PFSK-1 (cell line): ENCODE results near the gene ENO4.

Source experiments
- FOXP2 ChIP-seq: optimal IDR thresholded peaks from 2 replicates; pipeline ENCODE3; 2011; ENCODE audit warnings: borderline replicate concordance, control low read depth, inconsistent platforms; ENCODE audit not compliant: insufficient read depth; ENCODE audit errors: extremely low read length, extremely low read depth
- POLR2AphosphoS5 ChIP-seq: IDR thresholded peaks from 2 replicates; pipeline ENCODE4 v1.6.1; 2012; ENCODE audit warnings: low read depth, mild to moderate bottlenecking, control low read depth, low read length, moderate library complexity
- REST ChIP-seq, 2 experiments: IDR thresholded peaks; 2 replicates each; pipeline versions ENCODE4 v1.6.1 to v1.8.0; 2011 to 2012; ENCODE audit warnings: low read depth in 2 of 2, low read length in 2 of 2, control low read depth in 1 of 2, inconsistent platforms in 1 of 2, mild to moderate bottlenecking in 1 of 2, moderate library complexity in 1 of 2; ENCODE audit not compliant: insufficient read depth in 1 of 2
- SIN3A ChIP-seq: IDR thresholded peaks from 2 replicates; pipeline ENCODE4 v1.6.1; 2012; ENCODE audit warnings: mild to moderate bottlenecking, low read length, moderate library complexity, borderline replicate concordance; ENCODE audit not compliant: insufficient read depth
- TAF1 ChIP-seq: IDR thresholded peaks from 2 replicates; pipeline ENCODE4 v1.6.1; 2012; ENCODE audit warnings: low read length, control low read depth, borderline replicate concordance; ENCODE audit not compliant: insufficient read depth

The ENO4 gene

GRCh38 chr10:116873134-116873533 lies 23.8 kb downstream of the ENO4 start:
- no peak for TF ChIP-seq FOXP2
- TF ChIP-seq POLR2AphosphoS5, result no peak
- TF ChIP-seq REST (IDR thresholded peaks at IDR 0.05; ENCODE audit: insufficient read depth in 1 of 2, low read depth in 2 of 2, low read length in 2 of 2), result no peak
- no peak for TF ChIP-seq TAF1

DNA sequence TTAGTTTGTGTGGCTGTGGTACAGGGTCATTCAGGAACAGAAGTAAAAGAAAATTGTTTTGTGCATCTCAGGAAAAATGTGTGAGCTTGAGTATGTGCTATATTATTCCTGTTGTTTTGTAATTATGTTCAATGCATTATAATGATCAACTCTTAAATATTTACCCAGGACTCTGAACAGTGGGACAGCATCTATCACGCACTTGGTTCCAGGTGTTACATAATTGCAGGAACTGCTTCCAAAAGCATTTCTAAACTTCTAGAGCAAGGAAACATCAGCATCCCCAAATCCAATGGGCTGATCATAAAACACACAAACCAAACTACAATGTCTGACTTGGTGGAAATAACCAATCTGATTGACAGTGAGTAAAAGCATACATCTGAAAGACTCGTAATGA lies 26.6 kb downstream of the ENO4 start:
- TF ChIP-seq FOXP2, result no peak
- no peak for TF ChIP-seq SIN3A
- TF ChIP-seq POLR2AphosphoS5, result no peak
- TF ChIP-seq TAF1, result no peak
- no peak for TF ChIP-seq REST (IDR thresholded peaks at IDR 0.05; ENCODE audit: insufficient read depth in 1 of 2, low read depth in 2 of 2, low read length in 2 of 2)

DNA sequence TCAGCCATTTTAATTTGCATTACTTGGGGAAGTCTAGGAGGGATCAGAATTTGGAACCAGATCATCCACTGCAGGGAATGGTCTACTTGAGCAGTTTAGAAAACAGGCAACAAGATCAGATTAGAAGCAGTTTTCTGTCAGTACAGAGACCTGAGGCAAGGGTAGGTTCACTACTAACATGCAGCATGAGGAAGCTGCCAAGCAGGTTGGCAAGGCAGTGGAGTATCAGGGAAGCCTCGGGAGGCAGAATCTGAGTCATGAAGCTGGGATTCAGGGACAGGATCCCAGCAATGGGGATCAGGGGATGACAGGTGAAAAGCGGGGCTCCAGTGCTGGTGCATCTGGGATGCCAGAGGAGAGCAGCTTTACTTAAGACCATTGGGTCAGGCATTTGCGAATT lies 28.1 kb downstream of the ENO4 start:
- TF ChIP-seq REST (IDR thresholded peaks at IDR 0.05; ENCODE audit: insufficient read depth in 1 of 2, low read depth in 2 of 2, low read length in 2 of 2) (no peak), TAF1 (no peak), SIN3A (no peak), POLR2AphosphoS5 (no peak), FOXP2 (no peak)

DNA sequence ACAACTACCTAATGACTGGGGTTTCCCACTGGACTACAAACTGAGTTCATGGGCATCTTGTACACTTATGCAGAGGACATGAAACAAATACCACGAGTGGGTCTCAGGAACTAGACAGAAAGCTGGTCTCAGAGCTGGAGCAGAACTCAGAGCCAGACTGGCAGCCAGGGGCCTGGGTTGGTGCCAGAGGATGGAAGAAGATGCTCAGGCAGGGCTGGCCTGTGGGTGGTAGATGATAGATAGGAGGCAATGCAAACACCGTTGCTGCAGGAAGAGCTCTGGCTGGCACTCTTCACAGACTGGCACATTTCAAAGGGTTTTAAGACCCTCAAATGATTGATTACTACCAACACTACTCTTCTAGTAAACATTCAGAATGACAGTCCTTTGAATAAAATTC lies 28.8 kb downstream of the ENO4 start:
- no peak for TF ChIP-seq REST (IDR thresholded peaks at IDR 0.05; ENCODE audit: insufficient read depth in 1 of 2, low read depth in 2 of 2, low read length in 2 of 2)
- TF ChIP-seq POLR2AphosphoS5, result no peak
- no peak for TF ChIP-seq FOXP2
- no peak for TF ChIP-seq TAF1
- TF ChIP-seq SIN3A, result no peak

DNA sequence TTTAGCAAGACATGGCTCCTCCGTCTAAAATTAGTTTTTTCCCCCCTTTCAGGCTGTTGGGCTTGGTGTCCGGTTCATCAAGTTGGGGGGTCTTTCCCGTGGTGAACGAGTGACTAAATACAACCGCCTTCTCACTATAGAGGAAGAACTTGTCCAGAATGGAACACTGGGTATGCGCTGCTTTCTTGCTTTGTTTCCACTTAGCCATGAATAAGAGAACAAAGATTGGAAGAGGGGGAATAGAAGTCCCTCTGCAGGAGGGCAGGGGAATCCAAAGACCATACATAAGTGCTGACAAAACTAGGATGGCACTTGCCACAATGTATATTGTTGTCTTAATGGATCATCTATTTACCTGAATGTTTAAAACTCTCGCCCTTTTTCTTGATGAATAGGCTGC lies 30.5 kb downstream of the ENO4 start:
- no peak for TF ChIP-seq SIN3A
- TF ChIP-seq TAF1, result no peak
- no peak for TF ChIP-seq FOXP2
- no peak for TF ChIP-seq POLR2AphosphoS5
- no peak for TF ChIP-seq REST (IDR thresholded peaks at IDR 0.05; ENCODE audit: insufficient read depth in 1 of 2, low read depth in 2 of 2, low read length in 2 of 2)
